Measurements from ENCODE around the gene MX1.

Gene MX1

GRCh38 chr21:41425954-41426675, at the start of gene MX1:
TSS of gene MX1 (plus strand) at chr21:41426239. CDS start at chr21:41432071, 5,832 bp downstream.
- DNase-seq (ENCODE audit: low read depth in 3 of 3) = peak; percentile 67 to 79 (median 69)

- no peak for DNase-seq (ENCODE audit: low read depth in 3 of 3)
Observed at GRCh38 chr21:41377715-41378114, 48.3 kb upstream of the MX1 start.

DNA sequence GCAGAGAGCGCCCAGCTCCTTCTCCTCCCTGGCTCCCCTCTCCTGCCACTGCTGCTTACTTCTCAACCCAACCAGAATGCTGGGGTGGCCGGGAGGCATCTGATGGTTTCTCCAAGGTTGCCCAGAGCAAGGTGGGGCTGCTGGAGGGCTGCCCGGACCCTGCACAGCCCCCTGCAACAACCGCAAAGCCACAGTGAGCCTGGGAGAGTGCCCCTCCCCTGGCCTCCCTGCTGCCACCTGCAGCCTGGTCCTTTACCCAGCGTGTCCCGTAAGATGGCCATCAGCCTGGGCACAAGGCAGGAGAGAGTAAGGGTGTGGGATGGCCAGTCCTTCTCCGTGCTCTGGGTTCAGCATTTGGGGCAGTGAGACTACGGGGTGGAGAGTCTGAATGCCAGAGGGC, 47.2 kb upstream of the MX1 start:
- DNase-seq (ENCODE audit: low read depth in 3 of 3) = no peak

- DNase-seq (ENCODE audit: low read depth in 3 of 3) = no peak
Observed at GRCh38 chr21:41379901-41380300, 46.1 kb upstream of the MX1 start.

GRCh38 chr21:41381731-41382130, 44.3 kb upstream of the MX1 start:
- DNase-seq (ENCODE audit: low read depth in 3 of 3) = no peak

DNA sequence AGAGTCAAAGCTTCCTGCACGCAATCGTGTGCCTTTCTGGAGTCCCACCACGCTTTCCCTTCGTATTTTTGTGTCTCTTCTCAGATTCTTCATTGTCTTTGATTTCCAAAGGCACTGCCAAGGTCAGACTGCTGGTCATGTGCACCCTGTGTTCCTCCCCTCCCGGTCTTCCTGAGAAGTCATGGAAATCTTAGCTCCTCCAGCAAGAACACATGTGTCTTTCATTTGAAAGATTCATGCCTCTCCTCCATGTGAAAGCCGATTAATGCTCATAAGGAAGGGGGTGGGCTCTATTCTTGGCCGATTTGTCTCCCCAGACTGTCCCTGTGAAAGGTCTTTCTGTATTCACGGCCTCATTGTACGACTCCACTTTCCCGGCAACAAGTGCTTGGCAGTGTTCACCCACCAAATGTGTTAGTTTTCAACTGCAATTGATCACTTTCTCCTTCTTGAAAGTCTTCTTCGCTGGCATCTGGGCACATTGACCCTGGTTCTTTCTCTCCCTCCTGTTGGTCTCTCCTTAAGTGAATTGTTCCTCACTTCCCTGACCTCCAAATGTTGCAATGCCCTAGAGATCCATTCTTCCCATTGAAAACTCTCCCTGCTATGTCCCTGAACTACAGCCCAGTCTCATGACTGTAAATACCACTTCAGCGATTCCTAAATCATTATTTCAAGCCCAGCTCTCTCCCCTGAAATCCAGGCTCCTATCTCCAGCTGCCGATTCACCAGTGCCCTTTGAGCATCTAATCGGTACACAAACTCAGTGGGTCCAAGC, 38.8 kb upstream of the MX1 start:
- DNase-seq (ENCODE audit: low read depth in 3 of 3) = no peak

GRCh38 chr21:41387824-41388223, 38.2 kb upstream of the MX1 start:
- no peak for DNase-seq (ENCODE audit: low read depth in 3 of 3)

GRCh38 chr21:41388259-41388658, 37.8 kb upstream of the MX1 start:
- DNase-seq (ENCODE audit: low read depth in 3 of 3) = no peak

- no peak for DNase-seq (ENCODE audit: low read depth in 3 of 3)
Observed at GRCh38 chr21:41390043-41390639, 35.9 kb upstream of the MX1 start.

DNA sequence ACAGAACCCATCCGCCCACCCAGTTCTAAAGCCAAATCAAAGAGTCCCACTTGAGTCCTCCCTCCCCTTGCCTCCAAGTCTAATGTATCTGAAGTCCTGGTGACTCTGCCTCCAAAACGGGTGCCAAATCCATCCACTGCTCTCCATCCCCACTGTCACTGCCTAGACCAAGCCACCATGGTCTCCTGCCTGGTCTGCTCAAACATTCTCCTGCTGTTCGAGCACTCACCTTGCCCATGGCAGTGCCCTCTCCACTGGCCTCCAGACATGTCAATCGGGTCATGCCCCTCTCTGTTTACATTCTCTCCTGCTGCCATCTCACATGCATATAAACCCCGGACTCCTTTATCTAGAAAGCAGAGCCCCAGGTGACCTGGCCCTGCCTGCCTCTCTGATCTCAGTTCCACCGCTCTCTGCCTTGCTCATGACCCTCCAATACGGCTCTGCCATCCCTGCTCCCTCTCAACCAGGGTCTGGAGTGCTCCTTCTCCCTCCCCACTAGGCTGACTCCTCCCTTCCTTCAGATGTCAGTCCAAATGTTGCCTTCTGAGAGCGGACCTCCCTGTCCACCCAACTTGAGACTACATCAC, 32.1 kb upstream of the MX1 start:
- no peak for DNase-seq (ENCODE audit: low read depth in 3 of 3)

GRCh38 chr21:41396558-41397075, 29.4 kb upstream of the MX1 start:
- no peak for DNase-seq (ENCODE audit: low read depth in 3 of 3)

GRCh38 chr21:41397471-41397891, 28.6 kb upstream of the MX1 start:
- DNase-seq (ENCODE audit: low read depth in 3 of 3) = no peak

DNA sequence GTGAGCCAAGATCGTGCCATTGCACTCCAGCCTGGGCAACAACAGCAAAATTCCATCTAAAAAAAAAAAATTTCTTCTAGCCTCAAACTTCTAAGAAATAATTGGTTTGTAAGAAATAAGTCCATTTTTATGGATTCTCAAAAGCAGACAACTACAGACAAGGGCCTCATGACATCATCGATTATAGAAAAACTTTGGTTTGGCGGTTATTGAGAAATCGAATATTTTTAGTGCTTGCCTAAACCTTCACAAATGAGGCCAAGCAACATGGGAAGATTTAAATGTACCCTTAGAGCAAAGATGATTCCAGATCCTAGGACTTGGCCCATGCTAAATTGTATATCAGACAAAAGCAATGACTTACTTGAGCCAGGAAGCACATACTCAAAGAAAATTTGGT, 27.8 kb upstream of the MX1 start:
- DNase-seq (ENCODE audit: low read depth in 3 of 3) = no peak

DNA sequence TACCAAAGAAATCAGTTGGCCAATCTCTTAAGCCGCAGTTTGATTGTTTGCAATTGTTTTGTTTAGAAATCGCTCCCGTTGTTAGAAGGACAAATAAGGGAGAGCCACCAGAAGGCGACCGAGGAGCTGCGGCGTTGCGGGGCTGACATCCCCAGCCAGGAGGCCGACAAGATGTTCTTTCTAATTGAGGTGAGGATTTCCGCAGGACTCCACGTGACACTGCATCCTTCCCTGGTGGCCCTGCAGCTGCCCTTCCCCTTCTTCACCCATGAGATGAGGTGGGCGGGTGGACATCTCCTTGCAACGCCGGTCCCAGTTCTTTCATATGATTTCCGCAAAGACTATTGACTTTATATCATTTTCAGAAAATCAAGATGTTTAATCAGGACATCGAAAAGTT, 27.2 kb upstream of the MX1 start:
- DNase-seq (ENCODE audit: low read depth in 3 of 3) = no peak

DNA sequence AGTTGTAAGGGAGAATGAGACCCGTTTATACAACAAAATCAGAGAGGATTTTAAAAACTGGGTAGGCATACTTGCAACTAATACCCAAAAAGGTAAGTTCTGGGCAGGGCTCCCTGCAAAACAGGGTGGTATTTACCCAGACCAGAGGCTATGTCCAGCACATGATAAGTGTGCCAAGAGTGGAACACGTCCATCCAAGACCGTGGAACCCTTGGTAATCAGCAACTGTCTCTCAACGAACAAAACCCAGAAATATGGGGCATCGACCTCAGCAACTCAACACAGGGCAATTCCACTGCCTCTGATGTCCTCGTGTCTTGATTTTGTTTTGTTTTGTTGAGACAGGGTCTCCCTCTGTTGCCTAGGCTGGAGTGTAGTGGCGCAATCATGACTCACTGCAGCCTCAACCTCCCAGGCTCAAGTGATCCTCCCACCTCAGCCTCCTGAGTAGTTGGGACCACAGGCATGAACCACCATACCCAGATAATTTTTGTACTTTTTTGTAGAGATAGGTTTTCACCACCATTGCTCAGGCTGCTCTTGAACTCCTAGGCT, 26.7 kb upstream of the MX1 start:
- DNase-seq (ENCODE audit: low read depth in 3 of 3) = no peak

- DNase-seq (ENCODE audit: low read depth in 3 of 3) = no peak
Observed at GRCh38 chr21:41402231-41402630, 23.8 kb upstream of the MX1 start.

GRCh38 chr21:41402796-41403195, 23.2 kb upstream of the MX1 start:
- no peak for DNase-seq (ENCODE audit: low read depth in 3 of 3)

DNA sequence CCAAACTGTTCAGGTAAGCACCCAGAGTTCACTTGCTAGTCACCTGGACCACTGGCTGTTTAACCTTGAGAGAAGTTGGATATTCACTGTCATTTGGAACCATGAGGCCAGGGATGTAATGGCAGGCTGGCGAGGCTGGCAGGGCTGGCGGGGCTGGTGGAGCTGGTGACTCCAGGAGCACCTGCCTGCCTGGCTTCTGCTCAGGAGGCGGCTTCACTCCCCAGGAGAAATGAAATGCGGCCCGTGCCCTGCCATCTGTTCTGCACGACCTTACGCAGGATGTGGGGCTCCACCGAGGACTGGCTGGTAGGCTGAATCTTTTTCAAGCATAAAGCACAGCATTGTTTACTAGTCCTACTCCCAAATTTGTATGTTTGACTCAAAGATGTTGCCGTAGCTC, 22.7 kb upstream of the MX1 start:
- DNase-seq (ENCODE audit: low read depth in 3 of 3) = no peak

DNA sequence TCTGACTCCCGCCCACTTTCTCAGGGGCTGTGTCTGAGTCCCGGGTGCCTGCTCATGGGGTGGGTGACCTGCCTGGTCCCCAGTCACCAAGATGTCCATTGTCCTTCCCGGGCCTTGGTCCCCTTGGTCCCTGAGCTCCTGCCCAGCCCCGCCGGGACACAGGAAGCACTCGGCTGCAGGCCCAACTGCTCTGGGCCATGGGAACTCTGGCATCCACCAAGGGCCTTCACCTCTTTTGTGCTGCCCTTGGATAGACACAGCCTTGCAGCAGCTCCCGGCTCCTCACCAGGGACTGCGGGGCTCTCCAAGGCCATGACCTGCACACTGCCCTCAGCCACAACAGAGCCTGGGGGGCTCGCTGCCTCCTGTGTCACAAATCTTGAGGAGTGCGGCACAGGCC, 22.1 kb upstream of the MX1 start:
- no peak for DNase-seq (ENCODE audit: low read depth in 3 of 3)

DNA sequence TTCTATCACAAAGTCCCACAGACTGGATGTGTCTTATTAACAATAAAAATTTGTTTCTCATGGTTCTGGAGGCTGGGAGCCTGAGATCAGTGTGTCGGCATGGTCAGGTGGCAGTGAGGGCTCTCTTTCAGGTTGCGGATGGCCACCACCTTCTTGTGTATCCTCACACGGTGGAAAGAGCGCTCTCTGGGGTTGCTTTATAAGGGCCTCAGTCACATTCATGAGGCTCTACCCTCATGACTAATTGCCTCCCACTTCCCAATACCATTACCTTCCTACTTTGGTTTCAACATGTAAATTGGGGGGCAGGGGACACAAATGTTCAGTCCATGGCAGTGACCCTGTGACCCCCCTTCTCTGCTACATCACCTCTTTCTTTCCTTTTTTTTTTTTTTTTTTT, 20.7 kb upstream of the MX1 start:
- no peak for DNase-seq (ENCODE audit: low read depth in 3 of 3)

DNA sequence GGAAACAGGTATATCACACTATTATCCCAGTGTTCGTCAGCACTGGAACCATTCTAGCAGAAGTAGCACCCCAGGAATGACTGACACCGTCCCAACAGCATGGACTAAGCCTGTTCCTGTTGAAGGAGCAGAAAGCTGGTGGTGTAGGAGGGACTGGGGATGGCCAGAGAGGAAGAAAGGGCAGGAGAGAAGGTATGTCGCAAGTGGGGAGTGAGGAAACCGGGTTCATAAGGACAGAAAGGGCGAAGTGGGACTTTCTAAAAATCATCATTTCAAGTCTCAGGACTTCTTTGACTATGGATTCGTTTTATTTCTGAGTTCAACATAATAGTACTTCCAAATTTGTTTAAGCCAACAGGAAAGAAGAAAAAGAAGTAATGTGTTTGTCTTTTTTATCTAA, 19.7 kb upstream of the MX1 start:
- DNase-seq (ENCODE audit: low read depth in 3 of 3) = no peak

All from stimulated activated CD4-positive, alpha-beta T cell treated with anti-CD3 and anti-CD28 coated beads, TNF-alpha, amount 100 ng/mL, for 24 hours (primary cell).